NT2/D1 (cell line): ENCODE data around the gene FAM9A.

Experiments used
- YY1 ChIP-seq: IDR thresholded peaks from 2 replicates; pipeline ENCODE4 v1.6.1; 2011; ENCODE audit not compliant: insufficient read length, insufficient read depth
- ZNF274 ChIP-seq: IDR thresholded peaks from 2 replicates; pipeline ENCODE4 v1.6.1; 2011; ENCODE audit warnings: mild to moderate bottlenecking, low read depth, low read length

- no peak for TF ChIP-seq YY1
- TF ChIP-seq ZNF274: no peak
Observed at GRCh38 chrX:8805974-8806373, 4.8 kb upstream of the FAM9A start.
